Activated T-cell treated with anti-CD3 and anti-CD28 coated beads for 48 hours (primary cell): Measurements from ENCODE around the gene CTSH.

ENCODE experiments used
- DNase-seq: peaks from one replicate; pipeline ENCODE4 v3.0.0-alpha.2; 2020; ENCODE audit warnings: low read depth

The CTSH gene

GRCh38 chr15:78977591-78978347 lies 32.9 kb upstream of the CTSH start:
- no peak for DNase-seq

GRCh38 chr15:78977091-78977571 lies 32.3 kb upstream of the CTSH start:
- DNase-seq = no peak

- no peak for DNase-seq
Observed at GRCh38 chr15:78976691-78977090, 31.8 kb upstream of the CTSH start.

GRCh38 chr15:78974272-78974918 lies 29.5 kb upstream of the CTSH start:
- DNase-seq = no peak

- DNase-seq = no peak
Observed at GRCh38 chr15:78969687-78970349, 25.0 kb upstream of the CTSH start.

GRCh38 chr15:78968539-78969271 lies 23.9 kb upstream of the CTSH start:
- no peak for DNase-seq

GRCh38 chr15:78968114-78968513 lies 23.3 kb upstream of the CTSH start:
- no peak for DNase-seq

- DNase-seq = no peak
Observed at GRCh38 chr15:78960308-78960707, 15.5 kb upstream of the CTSH start.

- no peak for DNase-seq
Observed at GRCh38 chr15:78959360-78959759, 14.5 kb upstream of the CTSH start.

GRCh38 chr15:78957416-78958093 lies 12.7 kb upstream of the CTSH start:
- no peak for DNase-seq

GRCh38 chr15:78956937-78957336 lies 12.1 kb upstream of the CTSH start:
- no peak for DNase-seq

- DNase-seq = no peak
Observed at GRCh38 chr15:78955355-78955754, 10.5 kb upstream of the CTSH start.

- DNase-seq = no peak
Observed at GRCh38 chr15:78951841-78952238, 7.0 kb upstream of the CTSH start.

- no peak for DNase-seq
Observed at GRCh38 chr15:78950902-78951840, 6.3 kb upstream of the CTSH start.

GRCh38 chr15:78950343-78950742 lies 5.5 kb upstream of the CTSH start:
- DNase-seq = no peak

- no peak for DNase-seq
Observed at GRCh38 chr15:78949461-78949860, 4.6 kb upstream of the CTSH start.

- no peak for DNase-seq
Observed at GRCh38 chr15:78947506-78947905, 2.7 kb upstream of the CTSH start.

- DNase-seq = no peak
Observed at GRCh38 chr15:78946493-78946892, 1.6 kb upstream of the CTSH start.

GRCh38 chr15:78944202-78944625 lies 632 bp downstream of the CTSH start:
- no peak for DNase-seq

- no peak for DNase-seq
Observed at GRCh38 chr15:78943692-78944091, 1.2 kb downstream of the CTSH start.

GRCh38 chr15:78942741-78943140 lies 2.1 kb downstream of the CTSH start:
- DNase-seq = no peak
